ENCODE data around the gene SLC39A8. TPM values are rescaled to one million over a fixed set of nuclear protein-coding genes. Genes with fewer than 3 reads are reported as not detected.

The SLC39A8 gene
- 1 to 10 TPM in 4 of 6 experiments, under 1 TPM in 2; 0.38 to 2.6 (median 1.7) TPM for total RNA-seq (2021; fragmentation: NEBNext Ultra II Directional; extraction: Animal tissue kit (Norgen Biotek cat#: 25700))
- long read RNA-seq, partial matches to known transcripts: 0 of 1 reads
- long read RNA-seq, other reads (novel, unspliced or antisense): 1 of 1 reads

DNA sequence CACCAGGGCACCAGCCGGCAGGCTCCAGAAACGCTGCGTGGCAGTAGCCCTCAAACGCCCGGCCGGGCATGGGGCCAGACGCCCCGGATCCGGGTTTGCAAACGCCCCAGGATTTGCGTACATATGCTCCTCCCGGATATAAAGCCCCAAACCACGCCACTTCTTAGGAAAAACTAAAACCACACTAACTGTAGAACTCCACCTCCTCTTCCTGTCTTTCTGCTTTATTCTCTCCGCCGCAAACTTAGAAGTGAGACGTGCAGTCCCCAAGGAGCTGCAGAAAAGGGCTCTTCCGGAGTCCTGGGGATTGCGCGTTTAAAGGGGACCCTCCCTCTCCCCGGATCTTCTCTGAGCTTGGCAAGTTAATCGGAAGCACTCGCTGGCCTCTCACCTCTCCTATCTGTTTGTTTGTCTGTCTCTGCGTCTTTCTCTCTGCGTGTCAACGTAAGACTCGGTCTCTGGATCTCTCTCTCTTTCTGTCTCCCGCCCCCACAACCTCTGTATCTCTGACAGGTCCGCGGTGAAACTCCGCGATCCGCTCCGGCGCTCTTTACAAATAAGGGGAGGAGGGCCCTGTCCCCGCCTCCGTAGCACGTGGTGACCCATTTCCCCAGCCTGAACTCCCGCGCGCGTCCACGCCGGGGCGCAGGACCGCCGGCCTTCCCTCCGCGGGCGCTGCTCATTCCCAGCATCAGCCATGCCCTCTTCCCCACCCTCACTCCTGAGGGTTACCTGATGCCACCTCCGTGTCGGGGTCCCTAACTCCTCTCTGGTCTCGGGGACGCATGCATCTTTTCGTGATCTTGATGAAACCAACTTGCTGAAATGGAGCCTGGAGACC, at the start of gene SLC39A8:
Gene SLC39A8, minus strand, starts transcription at position 529 of the 841 bp plus-strand sequence. CDS start 820 bp downstream, outside the sequence.
- peak; percentile 49 for DNase-seq
- Mint-ChIP-seq H3K27me3 (ENCODE audit: insufficient read depth) (peaks cover 26% of the 10 kb centered on the region), H3K36me3 (ENCODE audit: low read depth) (no peaks in the 10 kb centered on the region), H3K27ac (peak within 1 kb of the TSS; percentile 5; the same call in 1 of the 2 replicates), H3K4me3 (peak within 1 kb of the TSS; percentile 87), H3K4me1 (ENCODE audit: low read depth) (peaks cover 21% of the 10 kb centered on the region), H3K9me3 (no peaks in the 10 kb centered on the region)
- TF ChIP-seq, protein P1, sequence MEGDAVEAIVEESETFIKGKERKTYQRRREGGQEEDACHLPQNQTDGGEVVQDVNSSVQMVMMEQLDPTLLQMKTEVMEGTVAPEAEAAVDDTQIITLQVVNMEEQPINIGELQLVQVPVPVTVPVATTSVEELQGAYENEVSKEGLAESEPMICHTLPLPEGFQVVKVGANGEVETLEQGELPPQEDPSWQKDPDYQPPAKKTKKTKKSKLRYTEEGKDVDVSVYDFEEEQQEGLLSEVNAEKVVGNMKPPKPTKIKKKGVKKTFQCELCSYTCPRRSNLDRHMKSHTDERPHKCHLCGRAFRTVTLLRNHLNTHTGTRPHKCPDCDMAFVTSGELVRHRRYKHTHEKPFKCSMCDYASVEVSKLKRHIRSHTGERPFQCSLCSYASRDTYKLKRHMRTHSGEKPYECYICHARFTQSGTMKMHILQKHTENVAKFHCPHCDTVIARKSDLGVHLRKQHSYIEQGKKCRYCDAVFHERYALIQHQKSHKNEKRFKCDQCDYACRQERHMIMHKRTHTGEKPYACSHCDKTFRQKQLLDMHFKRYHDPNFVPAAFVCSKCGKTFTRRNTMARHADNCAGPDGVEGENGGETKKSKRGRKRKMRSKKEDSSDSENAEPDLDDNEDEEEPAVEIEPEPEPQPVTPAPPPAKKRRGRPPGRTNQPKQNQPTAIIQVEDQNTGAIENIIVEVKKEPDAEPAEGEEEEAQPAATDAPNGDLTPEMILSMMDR (IDR thresholded peaks at IDR 0.05): peak; percentile 80

DNA sequence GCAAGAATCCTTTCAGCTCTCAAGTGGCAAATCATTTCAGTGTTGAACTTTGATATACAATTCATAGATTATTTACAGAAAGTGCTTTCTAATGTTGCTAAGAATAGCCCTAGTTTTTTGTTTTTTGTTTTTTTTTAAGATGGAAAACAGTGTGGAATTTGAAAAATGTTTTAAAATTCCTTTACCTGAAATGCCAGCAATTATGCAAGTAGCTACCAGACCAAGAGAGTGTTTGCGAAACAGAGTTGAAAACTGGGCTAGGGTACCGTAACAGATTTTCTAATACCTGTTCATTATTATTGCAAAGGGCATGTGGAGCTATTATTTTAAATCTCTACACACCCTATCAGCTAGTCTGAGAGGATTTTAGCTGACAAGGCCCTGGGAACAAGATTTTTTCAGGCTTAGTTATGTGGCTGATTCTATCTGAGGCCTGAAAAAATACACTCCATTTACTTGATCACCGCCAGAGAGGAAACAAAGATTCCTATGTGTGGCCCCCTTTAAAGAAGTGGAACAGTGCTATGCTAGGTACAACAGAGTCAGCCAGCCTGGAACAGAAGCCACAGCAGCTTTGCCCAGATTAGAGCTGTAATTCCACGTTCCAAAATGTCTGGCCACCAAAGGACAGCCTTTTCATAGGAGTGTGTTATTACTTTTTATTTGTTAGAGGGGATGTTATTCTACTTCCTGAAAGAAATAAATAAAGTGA, 46.9 kb upstream of the SLC39A8 start:
- peaks cover 4% of the 10 kb centered on the region for H3K27me3 Mint-ChIP-seq (ENCODE audit: insufficient read depth)
- no peak overlapping the region for H3K4me3 Mint-ChIP-seq
- peaks cover 10% of the 10 kb centered on the region for H3K4me1 Mint-ChIP-seq (ENCODE audit: low read depth)
- H3K27ac Mint-ChIP-seq: no peak overlapping the region
- H3K9me3 Mint-ChIP-seq: no peaks in the 10 kb centered on the region
- H3K36me3 Mint-ChIP-seq (ENCODE audit: low read depth): no peaks in the 10 kb centered on the region
- no peak for DNase-seq
- TF ChIP-seq, protein P1 (IDR thresholded peaks at IDR 0.05): no peak

DNA sequence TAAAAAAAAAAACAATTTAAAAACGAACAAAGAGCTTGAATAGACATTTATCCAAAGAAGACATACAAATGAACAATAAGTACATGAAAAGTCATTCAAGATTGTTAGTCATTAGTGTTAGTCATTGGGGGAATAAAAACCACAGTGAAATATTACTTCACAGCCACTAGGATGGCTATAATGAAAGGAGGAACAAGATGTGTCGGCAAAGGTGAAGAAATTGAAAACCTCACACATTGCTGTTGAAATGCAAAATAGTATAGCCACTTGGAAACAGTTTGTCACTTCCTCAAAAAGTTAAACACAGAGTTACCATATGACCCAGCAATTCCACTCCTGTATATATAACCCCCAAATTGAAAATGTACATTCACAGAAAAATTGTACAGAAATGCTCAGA, 45.2 kb upstream of the SLC39A8 start:
- no peaks in the 10 kb centered on the region for H3K9me3 Mint-ChIP-seq

DNA sequence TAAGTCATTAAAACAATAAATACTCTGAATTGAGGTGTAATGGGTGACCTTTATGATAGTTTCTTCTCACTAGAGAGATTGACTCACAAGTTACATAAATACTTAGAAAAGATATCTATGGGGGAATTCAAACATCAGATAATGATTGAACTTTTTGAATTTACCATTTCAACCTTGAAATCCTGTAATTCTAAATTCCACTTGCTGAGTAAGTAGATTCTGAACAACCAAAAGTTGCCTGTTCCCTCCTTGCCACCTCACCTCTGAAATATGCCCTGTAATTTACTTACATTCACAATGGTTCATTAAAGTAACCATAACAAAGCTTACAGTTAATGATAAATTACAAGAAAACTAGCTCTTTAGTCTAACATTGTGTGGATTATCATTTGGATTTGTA, 43.3 kb upstream of the SLC39A8 start:
- Mint-ChIP-seq H3K36me3 (ENCODE audit: low read depth) (no peaks in the 10 kb centered on the region), H3K4me3 (no peak overlapping the region), H3K4me1 (ENCODE audit: low read depth) (peaks cover 10% of the 10 kb centered on the region), H3K27me3 (ENCODE audit: insufficient read depth) (peaks cover 9% of the 10 kb centered on the region), H3K9me3 (no peaks in the 10 kb centered on the region), H3K27ac (no peak overlapping the region)
- DNase-seq: no peak
- TF ChIP-seq, protein P1 (IDR thresholded peaks at IDR 0.05): no peak

More for the DNA sequence above, 45.2 kb upstream of the SLC39A8 start:
- Mint-ChIP-seq H3K36me3 (ENCODE audit: low read depth) (no peaks in the 10 kb centered on the region), H3K4me1 (ENCODE audit: low read depth) (peaks cover 10% of the 10 kb centered on the region), H3K27ac (no peak overlapping the region), H3K27me3 (ENCODE audit: insufficient read depth) (peaks cover 3% of the 10 kb centered on the region), H3K4me3 (no peak overlapping the region)
- TF ChIP-seq, protein P1 (IDR thresholded peaks at IDR 0.05): no peak; the same call in 1 of the 2 replicates
- DNase-seq: no peak

DNA sequence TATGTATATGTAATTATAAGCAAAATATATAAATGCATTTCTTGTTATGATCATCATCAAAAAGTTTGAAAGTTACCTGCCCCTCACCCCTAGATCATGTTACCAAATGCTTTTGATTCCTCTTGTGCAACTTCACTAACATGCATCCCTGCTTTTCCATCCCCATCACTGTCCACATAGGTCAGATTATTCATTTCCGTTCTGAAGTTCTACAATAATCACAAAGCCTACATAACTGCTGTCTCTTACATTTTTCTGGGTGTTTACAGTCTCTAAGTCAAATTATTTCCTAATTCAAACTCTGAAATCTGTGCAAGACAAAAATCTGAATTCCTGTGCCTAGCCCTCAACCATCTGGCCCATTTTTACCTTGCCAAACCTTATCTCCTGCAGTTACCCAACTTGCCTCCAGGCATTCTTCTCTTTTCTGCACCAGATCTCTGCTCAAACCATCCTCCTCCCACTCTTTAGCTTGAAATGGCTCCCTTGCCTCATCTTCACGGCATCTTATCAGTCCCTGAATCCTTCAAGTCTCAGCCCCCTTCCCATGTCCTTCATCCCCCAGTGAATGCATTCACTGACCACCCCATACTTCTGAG, 42.4 kb upstream of the SLC39A8 start:
- Mint-ChIP-seq H3K27ac (no peak overlapping the region; the same call in 1 of the 2 replicates), H3K4me1 (ENCODE audit: low read depth) (peaks cover 10% of the 10 kb centered on the region), H3K27me3 (ENCODE audit: insufficient read depth) (peaks cover 9% of the 10 kb centered on the region), H3K9me3 (no peaks in the 10 kb centered on the region), H3K4me3 (no peak overlapping the region), H3K36me3 (ENCODE audit: low read depth) (no peaks in the 10 kb centered on the region)
- TF ChIP-seq, protein P1 (IDR thresholded peaks at IDR 0.05): no peak; the same call in 1 of the 2 replicates
- DNase-seq: no peak

All from HFFc6 (cell line).